Left ventricle myocardium inferior (tissue), 1 donor: ENCODE data around the gene WAS. TPM values are rescaled to one million over a fixed set of nuclear protein-coding genes. Genes with fewer than 3 reads are reported as not detected.
"Not testable (repeated sequence)": the region's sequence is repeated elsewhere in the genome, so short reads cannot be mapped to it uniquely, and the experiment has no call there.

Experiments
- DNase-seq: peaks from one replicate; pipeline ENCODE4 v3.0.0-alpha.2; 2020
- H3K27ac ChIP-seq: fragments of 200-600 bp; replicated peaks from 2 replicates; pipeline ENCODE4 v1.8.0; 2021
- H3K27me3 ChIP-seq: fragments of 200-600 bp; 2 replicates; pipeline ENCODE4 v1.8.0; 2021; ENCODE audit warnings: low read depth
- H3K36me3 ChIP-seq: fragments of 200-600 bp; 2 replicates; pipeline ENCODE4 v1.8.0; 2021
- H3K4me1 ChIP-seq: fragments of 200-600 bp; 2 replicates; pipeline ENCODE4 v1.8.0; 2021
- H3K4me3 ChIP-seq: fragments of 200-600 bp; 2 replicates; pipeline ENCODE4 v1.8.0; 2021; ENCODE audit warnings: mild to moderate bottlenecking, moderate library complexity
- H3K9me3 ChIP-seq: fragments of 200-600 bp; replicated peaks from 2 replicates; pipeline ENCODE4 v1.8.0; 2021
- intact Hi-C: fragments of 100-400 bp; cut with micrococcal nuclease; formaldehyde crosslinking; loops from one replicate; pipeline ENCODE4 v1.11.0; 2022
- total RNA-seq: library from RNA; stranded (reverse); fragmentation: NEBNext Ultra II Directional; extraction: Animal tissue kit (Norgen Biotek cat#: 25700); gene quantifications from one replicate; pipeline ENCODE4 v1.2.1, GENCODE V29; 2021
- TF ChIP-seq, protein P1 (sequence below): fragments of 200-600 bp; IDR thresholded peaks from 2 replicates; pipeline ENCODE4 v1.8.0; 2021; ENCODE audit warnings: antibody characterized with exemption, mild to moderate bottlenecking, borderline replicate concordance
- donor health status: DM: no; HTN: yes; CAD: no; lungs with severe emphysema.

Gene WAS
- total RNA-seq, 1 donor from 2014 or later = 2.3 TPM

DNA sequence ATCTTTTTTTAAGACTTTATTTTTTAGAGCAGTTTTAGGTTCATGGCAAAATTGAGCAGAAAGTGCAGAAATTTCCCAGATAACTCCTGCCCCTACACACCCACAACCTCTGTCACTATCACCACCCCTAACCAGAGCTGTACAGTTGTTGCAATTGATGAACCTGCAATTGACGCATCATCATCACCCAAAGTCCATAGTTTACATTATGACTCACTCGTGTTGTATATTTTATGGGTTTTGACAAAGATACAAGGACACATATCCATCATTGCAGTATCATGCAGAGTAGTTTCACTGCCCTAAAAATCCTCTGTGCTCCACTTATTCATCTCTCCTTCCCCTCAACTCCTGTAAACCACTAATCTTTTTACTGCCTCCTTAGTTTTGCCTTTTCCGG, 34.5 kb upstream of the WAS start:
- H3K4me1 ChIP-seq = peaks cover 4% of the 10 kb centered on the region
- no peak for DNase-seq
- H3K4me3 ChIP-seq = no peak overlapping the region
- H3K27me3 ChIP-seq = no peaks in the 10 kb centered on the region
- TF ChIP-seq, protein P1, sequence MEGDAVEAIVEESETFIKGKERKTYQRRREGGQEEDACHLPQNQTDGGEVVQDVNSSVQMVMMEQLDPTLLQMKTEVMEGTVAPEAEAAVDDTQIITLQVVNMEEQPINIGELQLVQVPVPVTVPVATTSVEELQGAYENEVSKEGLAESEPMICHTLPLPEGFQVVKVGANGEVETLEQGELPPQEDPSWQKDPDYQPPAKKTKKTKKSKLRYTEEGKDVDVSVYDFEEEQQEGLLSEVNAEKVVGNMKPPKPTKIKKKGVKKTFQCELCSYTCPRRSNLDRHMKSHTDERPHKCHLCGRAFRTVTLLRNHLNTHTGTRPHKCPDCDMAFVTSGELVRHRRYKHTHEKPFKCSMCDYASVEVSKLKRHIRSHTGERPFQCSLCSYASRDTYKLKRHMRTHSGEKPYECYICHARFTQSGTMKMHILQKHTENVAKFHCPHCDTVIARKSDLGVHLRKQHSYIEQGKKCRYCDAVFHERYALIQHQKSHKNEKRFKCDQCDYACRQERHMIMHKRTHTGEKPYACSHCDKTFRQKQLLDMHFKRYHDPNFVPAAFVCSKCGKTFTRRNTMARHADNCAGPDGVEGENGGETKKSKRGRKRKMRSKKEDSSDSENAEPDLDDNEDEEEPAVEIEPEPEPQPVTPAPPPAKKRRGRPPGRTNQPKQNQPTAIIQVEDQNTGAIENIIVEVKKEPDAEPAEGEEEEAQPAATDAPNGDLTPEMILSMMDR = no peak
- intact Hi-C loops = no loop called here
- H3K36me3 ChIP-seq = no peaks in the 10 kb centered on the region
- no peaks in the 10 kb centered on the region for H3K9me3 ChIP-seq
- H3K27ac ChIP-seq = no peak overlapping the region

DNA sequence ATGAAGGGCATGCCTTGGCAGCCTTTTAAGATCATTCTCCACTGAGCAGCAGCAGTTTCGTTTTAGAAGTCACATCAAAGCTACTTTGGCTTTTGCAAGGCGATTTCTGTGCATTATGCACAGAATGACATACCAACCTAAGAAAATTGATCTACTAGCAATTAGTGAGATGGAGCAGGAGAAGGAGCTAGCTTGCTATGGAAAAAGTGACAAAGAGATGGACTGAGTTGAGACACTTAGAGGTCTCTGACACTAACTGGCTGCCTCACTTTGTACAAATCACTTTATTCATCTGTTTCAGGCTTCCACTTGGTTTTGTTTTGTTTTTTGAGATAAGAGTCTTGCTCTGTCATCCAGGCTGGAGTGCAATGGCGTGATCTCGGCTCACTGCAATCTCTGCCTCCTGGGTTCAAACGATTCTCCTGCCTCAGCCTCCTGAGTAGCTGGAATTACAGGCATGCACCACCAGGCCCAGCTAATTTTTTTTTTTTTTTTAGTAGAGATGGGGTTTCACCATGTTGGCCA, 31.5 kb upstream of the WAS start:
- H3K36me3 ChIP-seq, intact Hi-C loops, H3K27me3 ChIP-seq, H3K27ac ChIP-seq, H3K9me3 ChIP-seq, H3K4me3 ChIP-seq, DNase-seq, H3K4me1 ChIP-seq: not testable (repeated sequence)

DNA sequence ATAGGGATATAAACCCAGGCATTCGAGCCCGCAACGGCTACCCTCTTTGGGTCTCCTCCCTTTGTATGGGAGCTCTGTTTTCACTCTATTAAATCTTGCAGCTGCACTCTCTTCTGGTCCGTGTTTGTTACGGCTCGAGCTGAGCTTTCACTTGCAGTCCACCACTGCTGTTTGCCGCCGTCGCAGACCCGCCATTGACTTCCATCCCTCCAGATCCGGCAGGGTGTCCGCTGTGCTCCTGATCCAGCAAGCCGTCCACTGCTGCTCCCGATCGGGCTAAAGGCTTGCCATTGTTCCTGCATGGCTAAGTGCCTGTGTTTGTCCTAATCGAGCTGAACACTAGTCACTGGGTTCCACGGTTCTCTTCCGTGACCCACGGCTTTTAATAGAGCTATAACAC, 28.9 kb upstream of the WAS start:
- H3K4me1 ChIP-seq, H3K9me3 ChIP-seq, H3K27me3 ChIP-seq, H3K27ac ChIP-seq, intact Hi-C loops, DNase-seq, H3K36me3 ChIP-seq, H3K4me3 ChIP-seq: not testable (repeated sequence)

DNA sequence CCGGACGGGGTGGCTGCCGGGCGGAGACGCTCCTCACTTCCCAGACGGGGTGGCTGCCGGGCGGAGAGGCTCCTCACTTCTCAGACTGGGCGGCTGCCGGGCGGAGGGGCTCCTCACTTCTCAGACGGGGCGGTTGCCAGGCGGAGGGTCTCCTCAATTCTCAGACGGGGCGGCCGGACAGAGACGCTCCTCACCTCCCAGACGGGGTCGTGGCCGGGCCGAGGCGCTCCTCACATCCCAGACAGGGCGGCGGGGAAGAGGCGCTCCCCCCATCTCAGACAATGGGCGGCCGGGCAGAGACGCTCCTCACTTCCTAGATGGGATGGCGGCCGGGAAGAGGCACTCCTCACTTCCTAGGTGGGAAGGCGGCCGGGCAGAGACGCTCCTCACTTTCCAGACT, 23.9 kb upstream of the WAS start:
- H3K27ac ChIP-seq, intact Hi-C loops, DNase-seq: not testable (repeated sequence)

DNA sequence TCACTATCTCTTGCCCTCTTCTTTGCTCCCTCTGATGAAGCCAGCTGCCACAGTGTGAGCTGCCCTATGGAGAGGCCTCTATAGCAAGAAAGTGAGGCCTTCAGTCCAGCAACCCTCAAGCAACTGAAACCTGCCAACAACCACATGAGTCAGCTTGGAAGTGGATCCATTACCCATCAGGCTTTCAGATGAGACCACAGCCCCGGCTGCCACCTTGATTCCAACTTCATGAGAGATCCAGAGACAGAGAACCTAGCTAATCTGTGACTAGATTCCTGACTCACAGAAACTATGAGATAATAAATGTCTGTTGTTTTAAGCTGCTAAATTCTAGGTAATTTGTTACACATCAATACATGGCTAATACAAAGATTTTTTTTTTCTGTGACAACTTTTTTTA, 20.4 kb upstream of the WAS start:
- Histone ChIP-seq H3K27ac (no peak overlapping the region), H3K4me3 (no peak overlapping the region), H3K4me1 (no peaks in the 10 kb centered on the region), H3K36me3 (no peaks in the 10 kb centered on the region), H3K27me3 (no peaks in the 10 kb centered on the region), H3K9me3 (no peaks in the 10 kb centered on the region)
- DNase-seq = no peak
- TF ChIP-seq, protein P1 = no peak
- intact Hi-C loops = no loop called here

More for the DNA sequence above, 23.9 kb upstream of the WAS start:
- not testable (repeated sequence) for H3K27me3 ChIP-seq, H3K36me3 ChIP-seq, H3K4me3 ChIP-seq, H3K9me3 ChIP-seq, H3K4me1 ChIP-seq

DNA sequence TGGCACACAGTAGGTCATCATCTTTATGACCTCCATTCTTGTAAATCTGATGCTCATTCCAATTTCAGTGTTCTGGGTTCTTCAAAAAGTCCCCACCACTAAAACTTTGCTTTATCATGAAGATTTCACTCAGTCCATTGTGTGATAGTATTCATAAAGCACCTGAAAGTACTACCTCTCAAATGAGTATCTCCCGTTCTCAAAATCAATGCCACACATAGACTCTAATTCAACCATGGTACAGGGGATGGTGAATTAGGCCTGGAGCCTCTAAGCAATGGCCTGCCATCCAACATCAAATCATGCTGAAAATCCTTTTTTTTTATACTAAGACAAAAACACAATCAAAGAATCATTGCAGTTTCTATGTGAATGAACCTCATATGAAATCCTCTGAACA, 19.4 kb upstream of the WAS start:
- intact Hi-C loops = no loop called here
- H3K4me1 ChIP-seq = no peaks in the 10 kb centered on the region
- no peak overlapping the region for H3K4me3 ChIP-seq
- no peaks in the 10 kb centered on the region for H3K27me3 ChIP-seq
- DNase-seq = no peak
- H3K27ac ChIP-seq = no peak overlapping the region
- no peaks in the 10 kb centered on the region for H3K9me3 ChIP-seq
- no peaks in the 10 kb centered on the region for H3K36me3 ChIP-seq
- TF ChIP-seq, protein P1 = no peak

DNA sequence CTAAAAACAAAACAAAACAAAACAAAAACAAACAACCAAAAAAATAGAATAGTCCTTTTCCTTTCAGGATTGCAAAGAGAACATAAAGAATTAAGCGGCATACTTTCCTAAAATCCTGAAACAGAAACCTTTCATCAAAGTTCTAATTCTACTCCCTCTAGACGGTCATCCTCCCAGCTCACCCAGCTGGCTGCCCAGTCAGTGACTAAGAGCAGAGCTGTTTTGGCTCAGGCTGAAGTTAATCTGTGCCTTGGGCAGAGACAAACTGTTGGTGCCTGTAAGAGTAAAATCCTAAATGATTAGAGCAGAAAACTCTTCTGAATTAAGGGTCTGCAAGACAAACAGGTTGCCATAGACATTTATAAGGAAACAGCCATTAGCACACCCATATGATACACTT, 17.6 kb upstream of the WAS start:
- Histone ChIP-seq H3K4me3 (no peak overlapping the region), H3K9me3 (no peaks in the 10 kb centered on the region), H3K4me1 (no peaks in the 10 kb centered on the region), H3K36me3 (no peaks in the 10 kb centered on the region), H3K27ac (no peak overlapping the region), H3K27me3 (no peaks in the 10 kb centered on the region)
- TF ChIP-seq, protein P1 = no peak
- intact Hi-C loops = no loop called here
- DNase-seq = no peak
